ENCODE measurements around the gene OR6F1. TPM values are rescaled to one million over a fixed set of nuclear protein-coding genes. Genes with fewer than 3 reads are reported as not detected.
A peak's percentile ranks its signal among the peaks of the same experiment; 100 is the strongest.
"Not testable (repeated sequence)": the region's sequence is repeated elsewhere in the genome, so short reads cannot be mapped to it uniquely, and the experiment has no call there.

OR6F1 gene
- not detected for total RNA-seq (2021; fragmentation: NEBNext Ultra II Directional; extraction: Animal tissue kit (Norgen Biotek cat#: 25700))
- long read RNA-seq, result 0 reads

DNA sequence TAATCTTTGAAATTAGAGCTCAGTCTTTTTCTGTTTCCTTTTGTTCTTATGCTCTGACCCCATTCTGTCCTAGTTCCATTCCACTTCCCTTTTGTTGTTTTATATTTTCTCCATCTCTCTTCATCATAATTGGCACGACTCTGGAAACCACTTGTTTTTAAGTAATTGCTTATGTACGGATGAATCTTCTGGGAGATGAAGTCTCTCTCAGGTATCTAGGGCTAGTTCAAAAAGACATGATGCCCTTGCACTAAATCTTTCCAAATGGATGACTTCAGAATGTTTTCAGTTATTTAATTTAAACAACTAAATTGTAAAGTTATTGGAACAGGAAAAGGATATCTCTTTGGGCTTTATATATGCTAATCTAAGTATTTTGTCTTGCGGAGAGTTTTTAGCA is at the start of gene OR6F1:
TSS of gene OR6F1 (minus strand) at position 101 of the 400 bp plus-strand sequence. CDS start 3,891 bp downstream, outside the sequence.
- no peak within 1 kb of the TSS; the same call in 1 of the 2 replicates for H3K4me3 Mint-ChIP-seq
- no peak for DNase-seq
- H3K36me3 Mint-ChIP-seq (ENCODE audit: low read depth), result no peaks in the 10 kb centered on the region
- TF ChIP-seq, protein P1, sequence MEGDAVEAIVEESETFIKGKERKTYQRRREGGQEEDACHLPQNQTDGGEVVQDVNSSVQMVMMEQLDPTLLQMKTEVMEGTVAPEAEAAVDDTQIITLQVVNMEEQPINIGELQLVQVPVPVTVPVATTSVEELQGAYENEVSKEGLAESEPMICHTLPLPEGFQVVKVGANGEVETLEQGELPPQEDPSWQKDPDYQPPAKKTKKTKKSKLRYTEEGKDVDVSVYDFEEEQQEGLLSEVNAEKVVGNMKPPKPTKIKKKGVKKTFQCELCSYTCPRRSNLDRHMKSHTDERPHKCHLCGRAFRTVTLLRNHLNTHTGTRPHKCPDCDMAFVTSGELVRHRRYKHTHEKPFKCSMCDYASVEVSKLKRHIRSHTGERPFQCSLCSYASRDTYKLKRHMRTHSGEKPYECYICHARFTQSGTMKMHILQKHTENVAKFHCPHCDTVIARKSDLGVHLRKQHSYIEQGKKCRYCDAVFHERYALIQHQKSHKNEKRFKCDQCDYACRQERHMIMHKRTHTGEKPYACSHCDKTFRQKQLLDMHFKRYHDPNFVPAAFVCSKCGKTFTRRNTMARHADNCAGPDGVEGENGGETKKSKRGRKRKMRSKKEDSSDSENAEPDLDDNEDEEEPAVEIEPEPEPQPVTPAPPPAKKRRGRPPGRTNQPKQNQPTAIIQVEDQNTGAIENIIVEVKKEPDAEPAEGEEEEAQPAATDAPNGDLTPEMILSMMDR (IDR thresholded peaks at IDR 0.05), result no peak
- H3K27me3 Mint-ChIP-seq (ENCODE audit: insufficient read depth), result no peaks in the 10 kb centered on the region; the same call in 1 of the 2 replicates
- peaks cover 16% of the 10 kb centered on the region for H3K9me3 Mint-ChIP-seq
- H3K27ac Mint-ChIP-seq, result no peak within 1 kb of the TSS
- H3K4me1 Mint-ChIP-seq (ENCODE audit: low read depth), result no peaks in the 10 kb centered on the region

DNA sequence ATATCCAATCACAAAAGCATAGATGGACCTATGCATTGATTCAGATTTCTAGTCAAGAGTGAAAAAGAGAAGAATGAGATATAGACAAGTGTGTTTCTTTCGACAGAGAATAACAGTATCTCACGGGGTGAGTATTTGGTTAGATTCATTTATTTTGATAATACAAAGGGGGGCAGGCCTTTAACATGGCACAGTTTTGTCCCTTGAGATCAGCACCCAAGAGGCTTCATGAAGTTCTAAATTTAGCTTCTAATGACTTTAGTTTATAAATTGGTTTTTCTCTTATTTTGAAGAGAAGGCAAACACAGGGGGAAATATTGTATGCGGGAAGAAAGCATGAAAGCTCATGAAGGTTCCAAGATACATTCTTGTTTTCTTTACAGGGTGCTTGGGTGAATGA is 44.0 kb upstream of the OR6F1 start, which contains the start of gene OR1C1:
TSS of gene OR1C1 (minus strand) at position 101 of the 400 bp plus-strand sequence. CDS start 2,150 bp downstream, outside the sequence.
- peaks cover 15% of the 10 kb centered on the region for H3K9me3 Mint-ChIP-seq
- no peak within 1 kb of the TSS for H3K27ac Mint-ChIP-seq
- TF ChIP-seq, protein P1 (IDR thresholded peaks at IDR 0.05), result no peak
- H3K36me3 Mint-ChIP-seq (ENCODE audit: low read depth), result no peaks in the 10 kb centered on the region
- no peak for DNase-seq
- H3K4me1 Mint-ChIP-seq (ENCODE audit: low read depth), result peaks cover 5% of the 10 kb centered on the region; the same call in 1 of the 2 replicates
- no peaks in the 10 kb centered on the region; the same call in 1 of the 2 replicates for H3K27me3 Mint-ChIP-seq (ENCODE audit: insufficient read depth)
- no peak within 1 kb of the TSS for H3K4me3 Mint-ChIP-seq

DNA sequence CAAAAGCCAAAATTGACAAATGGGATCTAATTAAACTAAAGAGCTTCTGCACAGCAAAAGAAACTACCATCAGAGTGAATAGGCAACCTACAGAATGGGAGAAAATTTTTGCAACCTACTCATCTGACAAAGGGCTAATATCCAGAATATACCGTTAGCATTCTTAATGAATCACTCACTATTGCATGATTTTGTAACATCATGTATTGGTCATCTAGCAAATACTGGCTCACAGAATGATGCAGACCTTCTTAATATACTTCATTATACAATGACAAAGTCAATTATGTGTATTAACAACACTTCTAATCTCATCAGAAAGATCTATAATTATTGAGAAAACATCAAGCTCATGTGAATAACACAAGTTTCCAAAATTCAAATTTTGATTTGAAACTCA is 37.9 kb upstream of the OR6F1 start:
- peaks cover 17% of the 10 kb centered on the region for H3K9me3 Mint-ChIP-seq
- not testable (repeated sequence) for H3K36me3 Mint-ChIP-seq (ENCODE audit: low read depth); H3K27me3 Mint-ChIP-seq (ENCODE audit: insufficient read depth); DNase-seq; H3K4me1 Mint-ChIP-seq (ENCODE audit: low read depth); H3K4me3 Mint-ChIP-seq; H3K27ac Mint-ChIP-seq

DNA sequence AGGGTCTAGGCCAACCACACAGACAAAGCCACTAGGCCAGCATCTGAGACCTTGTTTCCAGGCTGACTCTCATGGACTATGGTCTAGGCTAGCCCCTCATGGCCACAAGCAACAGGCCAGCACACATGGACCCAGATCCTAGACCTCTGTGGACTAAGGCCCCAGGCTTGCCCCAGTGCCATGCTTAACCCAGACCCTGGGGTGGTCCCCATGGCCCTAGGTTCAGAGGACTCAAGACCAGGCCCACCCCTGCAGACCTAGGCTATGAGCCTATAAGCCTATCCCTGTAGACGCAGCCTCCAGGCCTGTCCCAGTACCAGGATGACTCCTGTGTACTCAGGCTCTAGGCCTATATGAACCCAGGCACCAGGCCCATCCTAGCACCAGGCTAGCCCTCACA is 33.4 kb upstream of the OR6F1 start:
- H3K27me3 Mint-ChIP-seq (ENCODE audit: insufficient read depth), result no peaks in the 10 kb centered on the region
- no peak overlapping the region for H3K27ac Mint-ChIP-seq
- no peak overlapping the region for H3K4me3 Mint-ChIP-seq
- peaks cover 17% of the 10 kb centered on the region for H3K9me3 Mint-ChIP-seq
- TF ChIP-seq, protein P1 (IDR thresholded peaks at IDR 0.05), result no peak
- H3K36me3 Mint-ChIP-seq (ENCODE audit: low read depth), result no peaks in the 10 kb centered on the region
- H3K4me1 Mint-ChIP-seq (ENCODE audit: low read depth), result peaks cover 26% of the 10 kb centered on the region; the same call in 1 of the 2 replicates
- no peak for DNase-seq

DNA sequence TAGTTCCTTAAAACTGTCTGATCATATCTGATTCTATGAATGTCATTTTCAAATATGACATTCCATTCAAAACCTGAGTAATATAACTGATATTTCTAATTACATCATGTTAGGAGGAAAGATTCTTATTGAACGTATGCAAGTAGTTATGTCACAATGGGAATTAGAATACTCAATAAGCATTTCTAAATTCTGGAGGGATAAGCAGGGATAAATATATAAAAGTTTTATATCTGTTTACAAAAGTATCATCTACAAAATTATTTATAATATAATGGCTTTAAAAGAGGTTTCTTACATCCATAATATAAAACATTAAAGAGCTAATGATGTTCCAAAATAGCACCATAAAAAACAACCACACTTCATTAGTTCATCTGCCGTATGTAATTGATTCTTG is 31.6 kb upstream of the OR6F1 start, which contains the start of gene OR14A2:
TSS of gene OR14A2 (minus strand) at position 101 of the 400 bp plus-strand sequence.
- no peak for DNase-seq
- no peak within 1 kb of the TSS for H3K4me3 Mint-ChIP-seq
- H3K36me3 Mint-ChIP-seq (ENCODE audit: low read depth), result no peaks in the 10 kb centered on the region
- H3K4me1 Mint-ChIP-seq (ENCODE audit: low read depth), result peaks cover 26% of the 10 kb centered on the region; the same call in 1 of the 2 replicates
- H3K27me3 Mint-ChIP-seq (ENCODE audit: insufficient read depth), result no peaks in the 10 kb centered on the region
- TF ChIP-seq, protein P1 (IDR thresholded peaks at IDR 0.05), result no peak
- peak within 1 kb of the TSS; percentile 67; the same call in 1 of the 2 replicates for H3K27ac Mint-ChIP-seq
- H3K9me3 Mint-ChIP-seq, result peaks cover 34% of the 10 kb centered on the region

DNA sequence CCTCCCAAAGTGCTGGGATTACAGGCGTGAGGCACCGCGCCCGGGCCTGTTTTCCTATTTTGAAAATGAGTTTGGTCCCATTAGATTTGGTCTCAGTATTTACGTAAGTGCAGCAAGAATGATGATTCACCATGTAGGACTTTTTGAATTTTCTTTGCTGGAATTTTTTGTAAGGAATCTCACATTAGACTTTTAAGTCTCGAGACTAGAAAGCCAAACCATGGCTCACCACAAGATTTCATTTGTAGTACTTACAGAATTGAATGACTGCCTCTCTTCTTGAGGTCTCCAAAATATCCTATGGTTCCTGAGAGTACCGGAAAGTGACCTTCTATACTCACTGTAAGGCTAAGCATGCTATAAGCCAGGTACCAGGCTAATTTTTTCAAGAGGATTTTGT is 31.2 kb upstream of the OR6F1 start:
- Mint-ChIP-seq H3K9me3 (peaks cover 37% of the 10 kb centered on the region), H3K36me3 (ENCODE audit: low read depth) (no peaks in the 10 kb centered on the region), H3K27me3 (ENCODE audit: insufficient read depth) (no peaks in the 10 kb centered on the region), H3K27ac (peak overlapping the region; percentile 67; the same call in 1 of the 2 replicates), H3K4me1 (ENCODE audit: low read depth) (peaks cover 28% of the 10 kb centered on the region; the same call in 1 of the 2 replicates), H3K4me3 (no peak overlapping the region)
- TF ChIP-seq, protein P1 (IDR thresholded peaks at IDR 0.05), result no peak
- DNase-seq, result peak; percentile 16

Data from HFFc6 (cell line).